SK-N-SH (cell line): ENCODE results near the gene SNX27. TPM values are rescaled to one million over a fixed set of nuclear protein-coding genes. Genes with fewer than 3 reads are reported as not detected.

Experiments used
- CTCF ChIA-PET: fragments of 300-600, 350-600 bp; formaldehyde crosslinking; extraction: SDS; loops from one replicate; lab custom pipeline; 2021; lab: Yijun Ruan, JAX
- POLR2A ChIA-PET: fragments of 350-600 bp; sonication (Branson Sonifier 250); formaldehyde crosslinking; extraction: SDS; loops from one replicate; lab custom pipeline; 2020; ENCODE audit warnings: antibody characterized with exemption, inconsistent platforms; lab: Yijun Ruan, JAX
- DNase-seq: peaks from one replicate; pipeline ENCODE4 v3.0.0; 2012
- H2AFZ ChIP-seq: fragments of 200-600 bp; sonication (generic); 2 replicates; pipeline ENCODE4 v1.8.1; 2016; ENCODE audit warnings: antibody characterized with exemption, mild to moderate bottlenecking, low read depth
- H3F3A ChIP-seq: fragments of 200-600 bp; sonication (generic); replicated peaks from 2 replicates; pipeline ENCODE3; 2016; ENCODE audit warnings: antibody characterized with exemption, mild to moderate bottlenecking; ENCODE audit not compliant: insufficient read depth
- H3K27ac ChIP-seq, 2 experiments: fragments of 200-500 bp in 1 of 2; fragments of 200-600 bp in 1 of 2; sonication (Bioruptor generic) in 1 of 2; sonication (generic), shearing (Covaris generic) in 1 of 2; 2 replicates each; pipeline versions ENCODE4 v1.5.1 to v1.6.1; 2014 to 2016; ENCODE audit warnings: low read depth in 2 of 2, inconsistent platforms in 1 of 2, low read length in 1 of 2, mild to moderate bottlenecking in 1 of 2, mixed read lengths in 1 of 2
- H3K27me3 ChIP-seq: fragments of 200-600 bp; sonication (generic), shearing (Covaris generic); 2 replicates; pipeline ENCODE4 v1.6.1; 2016; ENCODE audit warnings: mixed run types; ENCODE audit not compliant: insufficient read depth
- H3K36me3 ChIP-seq, 2 experiments: fragments of 200-500 bp in 1 of 2; fragments of 200-600 bp in 1 of 2; sonication (Bioruptor generic) in 1 of 2; sonication (generic) in 1 of 2; replicated peaks in 1 of 2; 2 replicates each; pipeline versions ENCODE3 to v1.5.1; 2014 to 2016; ENCODE audit warnings: low read length in 1 of 2, mild to moderate bottlenecking in 1 of 2; ENCODE audit not compliant: insufficient read depth in 2 of 2, control insufficient read depth in 1 of 2
- H3K4me1 ChIP-seq, 2 experiments: fragments of 200-500 bp in 1 of 2; fragments of 200-600 bp in 1 of 2; sonication (Bioruptor generic) in 1 of 2; sonication (generic), shearing (Covaris generic) in 1 of 2; 2 replicates each; pipeline versions ENCODE4 v1.5.1 to v1.6.1; 2014 to 2016; ENCODE audit warnings: low read depth in 1 of 2, low read length in 1 of 2, mixed run types in 1 of 2; ENCODE audit not compliant: insufficient read depth in 2 of 2, control insufficient read depth in 1 of 2
- H3K4me2 ChIP-seq: fragments of 200-600 bp; sonication (generic), shearing (Covaris generic); 2 replicates; pipeline ENCODE4 v1.6.1; 2017; ENCODE audit warnings: mixed run types
- H3K4me3 ChIP-seq, 2 experiments: fragments of 200-500 bp in 1 of 2; fragments of 200-600 bp in 1 of 2; sonication (Bioruptor generic) in 1 of 2; sonication (generic), shearing (Covaris generic) in 1 of 2; 2 replicates each; pipeline versions ENCODE4 v1.5.1 to v1.8.1; 2014 to 2016; ENCODE audit warnings: low read depth in 2 of 2, inconsistent platforms in 1 of 2, low read length in 1 of 2, mild to moderate bottlenecking in 1 of 2, mixed read lengths in 1 of 2, moderate library complexity in 1 of 2
- H3K79me2 ChIP-seq: fragments of 200-600 bp; sonication (generic); 2 replicates; pipeline ENCODE4 v1.8.1; 2017; ENCODE audit warnings: mild to moderate bottlenecking; ENCODE audit not compliant: insufficient read depth
- H3K9ac ChIP-seq: fragments of 200-600 bp; sonication (generic); 2 replicates; pipeline ENCODE4 v1.6.1; 2017; ENCODE audit warnings: mixed run types
- H3K9me2 ChIP-seq: fragments of 200-600 bp; sonication (generic); 2 replicates; pipeline ENCODE4 v1.6.1; 2017; ENCODE audit warnings: mixed run types
- H3K9me3 ChIP-seq: fragments of 200-600 bp; sonication (generic); 2 replicates; pipeline ENCODE4 v1.6.1; 2017; ENCODE audit warnings: mixed run types, mild to moderate bottlenecking, moderate library complexity
- H4K20me1 ChIP-seq: fragments of 200-600 bp; sonication (generic); 2 replicates; pipeline ENCODE4 v1.6.1; 2017; ENCODE audit warnings: mild to moderate bottlenecking, mixed run types; ENCODE audit not compliant: insufficient read depth
- EZH2phosphoT487 ChIP-seq: fragments of 200-600 bp; sonication (generic); IDR thresholded peaks from 2 replicates; pipeline ENCODE4 v1.6.1; 2017; ENCODE audit warnings: low read depth, mixed run types, mild to moderate bottlenecking, antibody characterized with exemption, moderate library complexity, borderline replicate concordance
- FOSL2 ChIP-seq: IDR thresholded peaks from 2 replicates; pipeline ENCODE4 v1.4.0; 2012; ENCODE audit warnings: low read depth, mild to moderate bottlenecking, moderate library complexity, borderline replicate concordance
- FOXJ3 ChIP-seq: sonication (generic); formaldehyde crosslinking; IDR thresholded peaks from 2 replicates; pipeline ENCODE4 v1.5.1; 2020; ENCODE audit warnings: mild to moderate bottlenecking, missing genetic modification reagents
- GABPA ChIP-seq: IDR thresholded peaks from 2 replicates; pipeline ENCODE4 v1.4.0; 2012; ENCODE audit warnings: low read depth, mild to moderate bottlenecking
- GATA2 ChIP-seq: sonication (generic); formaldehyde crosslinking; IDR thresholded peaks from 2 replicates; pipeline ENCODE4 v1.5.0; 2020; ENCODE audit warnings: mild to moderate bottlenecking, missing genetic modification reagents
- NFIC ChIP-seq: IDR thresholded peaks from 2 replicates; pipeline ENCODE4 v1.4.0; 2012; ENCODE audit warnings: borderline replicate concordance
- POLR2AphosphoS5 ChIP-seq: IDR thresholded peaks from 2 replicates; pipeline ENCODE4 v1.6.1; 2012; ENCODE audit warnings: low read depth, low read length
- RFX5 ChIP-seq: IDR thresholded peaks from 2 replicates; pipeline ENCODE4 v1.6.1; 2012; ENCODE audit warnings: mild to moderate bottlenecking, improper control_type of control experiment, low read length
- RXRA ChIP-seq: IDR thresholded peaks from 2 replicates; pipeline ENCODE4 v1.4.0; 2012; ENCODE audit warnings: low read depth, mild to moderate bottlenecking, borderline replicate concordance
- SIN3A ChIP-seq: IDR thresholded peaks from 2 replicates; pipeline ENCODE4 v1.6.1; 2012; ENCODE audit warnings: low read depth, mild to moderate bottlenecking, low read length, moderate library complexity, borderline replicate concordance
- SMC3 ChIP-seq: IDR thresholded peaks from 2 replicates; pipeline ENCODE4 v1.6.1; 2012; ENCODE audit warnings: low read depth, low read length, improper control_type of control experiment
- TAF1 ChIP-seq: IDR thresholded peaks from 2 replicates; pipeline ENCODE4 v1.6.1; 2012; ENCODE audit warnings: low read depth, mild to moderate bottlenecking, low read length, moderate library complexity, borderline replicate concordance
- TCF12 ChIP-seq: IDR thresholded peaks from 2 replicates; pipeline ENCODE4 v1.4.0; 2012
- WGBS: methylation state at CpG from one replicate; pipeline ENCODE4 v1.1.6; 2017; ENCODE audit warnings: low lambda C conversion rate; 5-methylcytosine and 5-hydroxymethylcytosine counted together
- polyA plus RNA-seq, 3 experiments: library from polyadenylated mRNA; depleted of rRNA; stranded (reverse); fragments of >200 nt; gene quantifications; 2 replicates each; pipeline ENCODE4 v1.2.3, GENCODE V29; 2012
- TF ChIP-seq, protein P1 (sequence below): IDR thresholded peaks from 2 replicates; pipeline ENCODE4 v1.4.0; 2012; ENCODE audit warnings: low read depth, borderline replicate concordance
- TF ChIP-seq, protein P2 (sequence below): fragments of 150-350 bp; IDR thresholded peaks from 2 replicates; pipeline ENCODE4 v1.6.1; 2017; ENCODE audit warnings: antibody characterized with exemption, low read length, low read depth, borderline replicate concordance
- TF ChIP-seq, protein P3 (sequence below): IDR thresholded peaks from 2 replicates; pipeline ENCODE4; 2012
- TF ChIP-seq, protein P4 (sequence below): fragments of 150-350 bp; IDR thresholded peaks from 2 replicates; pipeline ENCODE4 v1.6.1; 2016; ENCODE audit warnings: mild to moderate bottlenecking, low read depth, low read length
- TF ChIP-seq, protein P5 (sequence below): IDR thresholded peaks from 2 replicates; pipeline ENCODE4 v1.4.0; 2012; ENCODE audit warnings: low read depth
- TF ChIP-seq, protein P6 (sequence below): fragments of 200-600 bp; sonication (generic); IDR thresholded peaks from 2 replicates; pipeline ENCODE4 v1.6.1; 2017; ENCODE audit warnings: antibody characterized with exemption, mild to moderate bottlenecking, moderate library complexity

SNX27 gene
- polyA plus RNA-seq, 1 of the 3 experiments (the other 2 are of a cell fraction): 10.8 TPM

DNA sequence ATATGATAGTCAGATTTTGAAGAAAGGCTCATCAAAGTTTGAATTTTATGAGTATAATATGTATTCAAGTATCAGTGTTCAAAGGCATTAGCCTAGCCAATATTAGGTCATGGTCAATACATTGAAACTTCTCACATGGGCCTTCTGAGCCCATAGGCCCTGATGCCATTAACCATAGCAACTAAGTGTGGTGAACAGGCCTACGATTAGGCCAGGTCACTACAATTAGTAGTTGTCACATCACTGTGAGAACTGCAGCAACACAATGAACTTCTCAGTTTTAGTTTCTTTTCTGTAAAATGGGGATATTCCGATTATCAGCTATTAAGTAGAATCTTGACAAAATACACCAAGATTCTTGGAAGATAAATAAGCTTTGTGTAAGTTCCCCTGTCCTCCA lies 74.7 kb downstream of the SNX27 start:
- H3K27ac ChIP-seq: no peak overlapping the region
- CTCF ChIA-PET: interaction anchor here (1.0 kb wide), 1 partner anchor 35 kb away, joined by 3 read pairs; the partner anchor contains the start of gene RIIAD1
- no peaks in the 10 kb centered on the region for H3K27me3 ChIP-seq
- H3K9me3 ChIP-seq: no peaks in the 10 kb centered on the region
- H3K9me2 ChIP-seq: no peaks in the 10 kb centered on the region
- DNase-seq: no peak
- 93% methylated on average over 2 of the region's 2 CpGs for WGBS
- POLR2A ChIA-PET: no interaction called here
- no peak overlapping the region for H2AFZ ChIP-seq
- H3F3A ChIP-seq: peaks cover 4% of the 10 kb centered on the region
- H3K4me3 ChIP-seq: no peak overlapping the region
- no peak overlapping the region for H3K4me2 ChIP-seq
- peaks cover 14 to 34% of the 10 kb centered on the region in 2 experiments for H3K36me3 ChIP-seq
- H4K20me1 ChIP-seq: no peaks in the 10 kb centered on the region
- no peaks in the 10 kb centered on the region for H3K79me2 ChIP-seq
- TF ChIP-seq, protein P1, sequence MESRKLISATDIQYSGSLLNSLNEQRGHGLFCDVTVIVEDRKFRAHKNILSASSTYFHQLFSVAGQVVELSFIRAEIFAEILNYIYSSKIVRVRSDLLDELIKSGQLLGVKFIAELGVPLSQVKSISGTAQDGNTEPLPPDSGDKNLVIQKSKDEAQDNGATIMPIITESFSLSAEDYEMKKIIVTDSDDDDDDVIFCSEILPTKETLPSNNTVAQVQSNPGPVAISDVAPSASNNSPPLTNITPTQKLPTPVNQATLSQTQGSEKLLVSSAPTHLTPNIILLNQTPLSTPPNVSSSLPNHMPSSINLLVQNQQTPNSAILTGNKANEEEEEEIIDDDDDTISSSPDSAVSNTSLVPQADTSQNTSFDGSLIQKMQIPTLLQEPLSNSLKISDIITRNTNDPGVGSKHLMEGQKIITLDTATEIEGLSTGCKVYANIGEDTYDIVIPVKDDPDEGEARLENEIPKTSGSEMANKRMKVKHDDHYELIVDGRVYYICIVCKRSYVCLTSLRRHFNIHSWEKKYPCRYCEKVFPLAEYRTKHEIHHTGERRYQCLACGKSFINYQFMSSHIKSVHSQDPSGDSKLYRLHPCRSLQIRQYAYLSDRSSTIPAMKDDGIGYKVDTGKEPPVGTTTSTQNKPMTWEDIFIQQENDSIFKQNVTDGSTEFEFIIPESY: no peak
- TF ChIP-seq, protein P2, sequence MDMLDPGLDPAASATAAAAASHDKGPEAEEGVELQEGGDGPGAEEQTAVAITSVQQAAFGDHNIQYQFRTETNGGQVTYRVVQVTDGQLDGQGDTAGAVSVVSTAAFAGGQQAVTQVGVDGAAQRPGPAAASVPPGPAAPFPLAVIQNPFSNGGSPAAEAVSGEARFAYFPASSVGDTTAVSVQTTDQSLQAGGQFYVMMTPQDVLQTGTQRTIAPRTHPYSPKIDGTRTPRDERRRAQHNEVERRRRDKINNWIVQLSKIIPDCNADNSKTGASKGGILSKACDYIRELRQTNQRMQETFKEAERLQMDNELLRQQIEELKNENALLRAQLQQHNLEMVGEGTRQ: no peak
- no peak for TF ChIP-seq TCF12
- TF ChIP-seq EZH2phosphoT487: no peak
- no peak for TF ChIP-seq SMC3
- TF ChIP-seq, protein P3, sequence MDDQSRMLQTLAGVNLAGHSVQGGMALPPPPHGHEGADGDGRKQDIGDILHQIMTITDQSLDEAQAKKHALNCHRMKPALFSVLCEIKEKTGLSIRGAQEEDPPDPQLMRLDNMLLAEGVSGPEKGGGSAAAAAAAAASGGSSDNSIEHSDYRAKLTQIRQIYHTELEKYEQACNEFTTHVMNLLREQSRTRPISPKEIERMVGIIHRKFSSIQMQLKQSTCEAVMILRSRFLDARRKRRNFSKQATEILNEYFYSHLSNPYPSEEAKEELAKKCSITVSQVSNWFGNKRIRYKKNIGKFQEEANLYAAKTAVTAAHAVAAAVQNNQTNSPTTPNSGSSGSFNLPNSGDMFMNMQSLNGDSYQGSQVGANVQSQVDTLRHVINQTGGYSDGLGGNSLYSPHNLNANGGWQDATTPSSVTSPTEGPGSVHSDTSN: no peak
- TF ChIP-seq GATA2 (CRISPR knock-in tag): no peak
- TF ChIP-seq NFIC: no peak
- TF ChIP-seq, protein P4, sequence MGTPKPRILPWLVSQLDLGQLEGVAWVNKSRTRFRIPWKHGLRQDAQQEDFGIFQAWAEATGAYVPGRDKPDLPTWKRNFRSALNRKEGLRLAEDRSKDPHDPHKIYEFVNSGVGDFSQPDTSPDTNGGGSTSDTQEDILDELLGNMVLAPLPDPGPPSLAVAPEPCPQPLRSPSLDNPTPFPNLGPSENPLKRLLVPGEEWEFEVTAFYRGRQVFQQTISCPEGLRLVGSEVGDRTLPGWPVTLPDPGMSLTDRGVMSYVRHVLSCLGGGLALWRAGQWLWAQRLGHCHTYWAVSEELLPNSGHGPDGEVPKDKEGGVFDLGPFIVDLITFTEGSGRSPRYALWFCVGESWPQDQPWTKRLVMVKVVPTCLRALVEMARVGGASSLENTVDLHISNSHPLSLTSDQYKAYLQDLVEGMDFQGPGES: no peak
- TF ChIP-seq, protein P5, sequence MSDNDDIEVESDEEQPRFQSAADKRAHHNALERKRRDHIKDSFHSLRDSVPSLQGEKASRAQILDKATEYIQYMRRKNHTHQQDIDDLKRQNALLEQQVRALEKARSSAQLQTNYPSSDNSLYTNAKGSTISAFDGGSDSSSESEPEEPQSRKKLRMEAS: no peak
- TF ChIP-seq GABPA: no peak
- no peak for TF ChIP-seq RXRA
- TF ChIP-seq RFX5: no peak
- TF ChIP-seq FOSL2: no peak
- no peak for TF ChIP-seq TAF1
- no peak for TF ChIP-seq POLR2AphosphoS5
- no peak for TF ChIP-seq FOXJ3 (CRISPR knock-in tag)
- TF ChIP-seq SIN3A: no peak
- TF ChIP-seq, protein P6, sequence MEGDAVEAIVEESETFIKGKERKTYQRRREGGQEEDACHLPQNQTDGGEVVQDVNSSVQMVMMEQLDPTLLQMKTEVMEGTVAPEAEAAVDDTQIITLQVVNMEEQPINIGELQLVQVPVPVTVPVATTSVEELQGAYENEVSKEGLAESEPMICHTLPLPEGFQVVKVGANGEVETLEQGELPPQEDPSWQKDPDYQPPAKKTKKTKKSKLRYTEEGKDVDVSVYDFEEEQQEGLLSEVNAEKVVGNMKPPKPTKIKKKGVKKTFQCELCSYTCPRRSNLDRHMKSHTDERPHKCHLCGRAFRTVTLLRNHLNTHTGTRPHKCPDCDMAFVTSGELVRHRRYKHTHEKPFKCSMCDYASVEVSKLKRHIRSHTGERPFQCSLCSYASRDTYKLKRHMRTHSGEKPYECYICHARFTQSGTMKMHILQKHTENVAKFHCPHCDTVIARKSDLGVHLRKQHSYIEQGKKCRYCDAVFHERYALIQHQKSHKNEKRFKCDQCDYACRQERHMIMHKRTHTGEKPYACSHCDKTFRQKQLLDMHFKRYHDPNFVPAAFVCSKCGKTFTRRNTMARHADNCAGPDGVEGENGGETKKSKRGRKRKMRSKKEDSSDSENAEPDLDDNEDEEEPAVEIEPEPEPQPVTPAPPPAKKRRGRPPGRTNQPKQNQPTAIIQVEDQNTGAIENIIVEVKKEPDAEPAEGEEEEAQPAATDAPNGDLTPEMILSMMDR: no peak
- no peak overlapping the region for H3K9ac ChIP-seq
- H3K4me1 ChIP-seq: peaks cover 0 to 3% of the 10 kb centered on the region in 2 experiments; a peak in 2 of 4 replicates
